GM12873 (cell line): ENCODE results near the gene FKRP.

Experiments
- TF ChIP-seq, protein P1 (sequence below): IDR thresholded peaks from 2 replicates; pipeline ENCODE4 v1.5.1; 2012; ENCODE audit warnings: low read depth, mild to moderate bottlenecking, moderate library complexity, low read length, control low read depth; ENCODE audit not compliant: insufficient read depth; ENCODE audit errors: missing control alignments

Gene FKRP

DNA sequence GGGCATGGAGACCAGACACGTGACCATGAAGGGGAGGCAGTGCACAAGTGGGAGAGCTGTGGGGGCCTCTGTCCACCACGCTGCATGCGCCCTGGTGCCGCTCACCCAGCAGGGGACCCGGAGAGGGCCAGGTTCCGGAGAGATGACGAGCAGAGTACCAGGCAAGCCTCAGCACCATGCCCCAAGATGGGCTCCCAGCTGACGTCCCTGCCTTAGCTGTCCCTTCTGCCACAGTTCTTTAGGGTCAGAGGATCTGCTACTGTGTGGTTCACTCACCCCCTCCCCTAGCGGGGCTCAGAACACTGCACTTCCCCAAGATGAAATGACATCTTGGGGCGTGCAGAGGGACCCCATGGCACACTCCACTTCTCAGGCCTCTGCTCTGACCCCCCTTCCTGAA, 19.3 kb upstream of the FKRP start:
- TF ChIP-seq, protein P1, sequence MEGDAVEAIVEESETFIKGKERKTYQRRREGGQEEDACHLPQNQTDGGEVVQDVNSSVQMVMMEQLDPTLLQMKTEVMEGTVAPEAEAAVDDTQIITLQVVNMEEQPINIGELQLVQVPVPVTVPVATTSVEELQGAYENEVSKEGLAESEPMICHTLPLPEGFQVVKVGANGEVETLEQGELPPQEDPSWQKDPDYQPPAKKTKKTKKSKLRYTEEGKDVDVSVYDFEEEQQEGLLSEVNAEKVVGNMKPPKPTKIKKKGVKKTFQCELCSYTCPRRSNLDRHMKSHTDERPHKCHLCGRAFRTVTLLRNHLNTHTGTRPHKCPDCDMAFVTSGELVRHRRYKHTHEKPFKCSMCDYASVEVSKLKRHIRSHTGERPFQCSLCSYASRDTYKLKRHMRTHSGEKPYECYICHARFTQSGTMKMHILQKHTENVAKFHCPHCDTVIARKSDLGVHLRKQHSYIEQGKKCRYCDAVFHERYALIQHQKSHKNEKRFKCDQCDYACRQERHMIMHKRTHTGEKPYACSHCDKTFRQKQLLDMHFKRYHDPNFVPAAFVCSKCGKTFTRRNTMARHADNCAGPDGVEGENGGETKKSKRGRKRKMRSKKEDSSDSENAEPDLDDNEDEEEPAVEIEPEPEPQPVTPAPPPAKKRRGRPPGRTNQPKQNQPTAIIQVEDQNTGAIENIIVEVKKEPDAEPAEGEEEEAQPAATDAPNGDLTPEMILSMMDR: no peak

DNA sequence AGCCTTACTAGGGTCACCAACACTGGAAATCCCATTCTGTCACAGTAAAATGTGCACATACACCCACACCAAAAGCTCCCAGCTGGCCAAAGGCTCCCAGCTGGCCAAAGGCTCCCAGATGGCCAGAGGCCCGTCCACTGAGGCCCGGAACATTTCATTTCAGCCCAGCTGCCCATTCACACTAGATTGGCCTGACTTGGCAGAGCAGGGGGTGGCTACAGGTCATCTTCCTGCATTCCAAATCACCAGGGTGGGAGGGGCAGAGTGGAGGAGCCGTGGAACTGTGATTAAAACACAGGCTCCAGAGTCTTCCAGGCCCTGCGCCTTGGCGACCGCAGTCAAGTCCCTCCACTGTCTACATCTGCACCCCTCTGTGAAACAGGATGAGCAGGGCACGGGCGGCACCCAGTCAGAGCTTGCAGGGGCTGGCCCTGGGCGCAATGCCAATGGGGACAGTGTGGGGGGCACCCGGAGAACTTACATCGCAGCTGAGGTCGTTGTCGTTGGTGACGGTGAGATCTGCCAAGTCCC, 18.8 kb upstream of the FKRP start:
- TF ChIP-seq, protein P1: no peak

DNA sequence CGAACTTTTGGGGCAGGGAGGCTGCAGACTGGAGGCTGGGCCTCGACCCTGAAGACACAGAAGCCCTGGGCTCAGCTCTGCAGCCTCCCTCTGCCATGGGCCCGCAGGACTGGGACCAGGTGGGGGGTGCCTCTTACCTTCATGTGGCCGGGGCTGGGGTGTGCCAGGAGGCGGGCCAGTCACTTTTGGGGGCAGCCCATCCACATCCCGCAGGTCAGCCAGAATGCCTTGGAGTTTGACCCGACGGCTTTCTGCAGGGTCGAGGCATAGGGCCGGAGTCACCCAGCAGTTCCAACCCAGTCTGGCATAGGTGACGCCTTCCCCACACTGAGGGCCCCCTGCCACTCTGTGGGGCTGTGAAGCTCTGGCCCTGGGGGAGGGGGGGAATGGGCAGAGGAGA, 18.1 kb upstream of the FKRP start:
- TF ChIP-seq, protein P1: no peak

DNA sequence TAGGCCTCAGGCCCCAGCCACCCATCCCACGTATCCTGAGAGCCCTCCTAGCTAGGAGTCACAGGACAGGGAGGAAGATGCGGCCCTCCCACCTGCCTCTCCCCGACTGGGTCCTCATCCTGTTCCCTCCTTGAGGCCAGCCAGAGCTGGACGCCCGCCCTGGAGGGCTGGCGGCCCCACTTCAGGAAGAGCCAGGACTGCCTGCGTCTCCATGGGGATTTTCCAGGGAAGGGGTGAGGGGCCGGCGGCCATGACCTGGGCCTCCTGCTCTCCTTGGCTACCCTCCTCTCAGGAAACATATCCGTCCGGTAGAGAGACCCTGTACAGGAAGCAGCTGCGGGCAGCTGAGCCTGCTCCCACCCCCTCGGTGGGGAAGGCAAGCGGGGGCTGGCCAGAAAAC, 17.6 kb upstream of the FKRP start:
- TF ChIP-seq, protein P1: no peak

DNA sequence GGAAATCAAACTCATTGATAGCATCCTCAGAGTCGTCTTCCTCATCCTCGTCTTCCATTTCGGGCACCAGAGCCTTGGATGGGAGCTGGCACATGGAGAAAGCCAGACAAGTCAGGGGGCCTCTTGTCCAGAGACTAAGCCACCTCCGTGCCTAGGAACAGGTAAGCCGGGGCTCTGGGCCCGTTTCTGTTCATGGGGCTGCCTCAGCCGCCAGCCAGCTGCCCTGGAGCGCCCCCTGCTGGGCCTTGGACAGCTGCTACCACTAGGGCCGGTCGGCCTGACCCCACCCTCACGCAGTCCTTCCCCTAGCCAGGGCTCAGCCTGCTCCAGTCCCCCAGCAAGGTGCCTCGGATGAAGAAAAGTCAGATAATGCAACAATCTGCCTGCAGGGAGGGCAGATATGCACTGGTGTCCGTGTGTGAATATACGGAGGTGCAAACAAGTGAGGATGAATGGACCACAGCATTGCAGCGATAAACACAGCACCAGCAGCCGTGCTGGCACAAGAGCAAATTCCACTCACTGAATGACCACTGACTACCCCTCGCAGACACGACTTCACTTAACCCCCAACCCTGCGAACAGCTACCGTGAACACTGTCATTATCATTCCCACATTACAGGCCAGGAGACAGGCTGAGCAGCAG, 17.0 kb upstream of the FKRP start:
- TF ChIP-seq, protein P1: peak; percentile 98

DNA sequence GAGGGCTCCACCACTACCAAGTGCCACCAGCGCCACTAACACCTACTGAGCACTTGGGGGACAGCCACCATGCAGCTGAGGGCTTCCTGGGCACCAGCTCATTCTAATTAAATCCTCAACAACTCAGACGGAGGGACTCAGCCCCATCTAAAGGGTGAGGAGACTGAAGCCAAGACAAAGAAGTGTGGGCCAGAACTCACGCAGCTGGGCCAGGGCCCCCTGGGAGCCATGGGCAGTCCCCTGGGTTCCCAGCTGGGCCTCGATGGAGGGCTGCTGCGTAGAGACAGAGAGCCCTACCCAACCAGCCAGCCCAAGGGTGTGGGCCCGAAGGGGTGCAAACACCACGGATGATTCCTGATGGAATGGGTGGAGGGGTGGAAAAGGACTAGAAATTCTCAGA, 16.2 kb upstream of the FKRP start:
- TF ChIP-seq, protein P1: no peak

DNA sequence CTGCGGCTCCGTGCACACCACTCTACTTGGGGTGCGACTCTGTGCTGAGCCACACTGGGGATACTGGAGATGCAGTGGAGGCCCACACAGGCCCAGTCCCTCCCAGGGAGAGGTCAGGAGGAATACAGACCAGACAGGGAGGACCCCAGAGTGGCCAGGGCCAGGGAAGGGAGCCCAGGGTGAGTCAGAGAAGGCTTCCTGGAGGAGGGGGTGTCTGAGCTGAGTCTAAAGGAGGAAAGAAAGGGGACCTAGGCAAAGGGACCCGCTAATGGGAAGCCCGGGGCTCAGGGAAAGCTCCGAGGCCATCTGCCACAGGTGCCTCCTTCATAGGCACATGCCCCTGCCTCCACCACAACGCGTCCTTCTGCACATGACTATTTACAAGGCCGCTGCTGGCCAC, 15.7 kb upstream of the FKRP start:
- TF ChIP-seq, protein P1: no peak
